GM19463 (cell line): ENCODE measurements around the gene EPHB3.
"Not testable (repeated sequence)": the region's sequence is repeated elsewhere in the genome, so short reads cannot be mapped to it uniquely, and the experiment has no call there.

Experiments
- ATAC-seq: cut with Tn5 transposase; IDR thresholded peaks from one replicate; pipeline ENCODE4 v1.9.1; 2021; ENCODE audit warnings: mild to moderate bottlenecking, moderate library complexity; ENCODE audit not compliant: unreplicated experiment

Gene EPHB3

DNA sequence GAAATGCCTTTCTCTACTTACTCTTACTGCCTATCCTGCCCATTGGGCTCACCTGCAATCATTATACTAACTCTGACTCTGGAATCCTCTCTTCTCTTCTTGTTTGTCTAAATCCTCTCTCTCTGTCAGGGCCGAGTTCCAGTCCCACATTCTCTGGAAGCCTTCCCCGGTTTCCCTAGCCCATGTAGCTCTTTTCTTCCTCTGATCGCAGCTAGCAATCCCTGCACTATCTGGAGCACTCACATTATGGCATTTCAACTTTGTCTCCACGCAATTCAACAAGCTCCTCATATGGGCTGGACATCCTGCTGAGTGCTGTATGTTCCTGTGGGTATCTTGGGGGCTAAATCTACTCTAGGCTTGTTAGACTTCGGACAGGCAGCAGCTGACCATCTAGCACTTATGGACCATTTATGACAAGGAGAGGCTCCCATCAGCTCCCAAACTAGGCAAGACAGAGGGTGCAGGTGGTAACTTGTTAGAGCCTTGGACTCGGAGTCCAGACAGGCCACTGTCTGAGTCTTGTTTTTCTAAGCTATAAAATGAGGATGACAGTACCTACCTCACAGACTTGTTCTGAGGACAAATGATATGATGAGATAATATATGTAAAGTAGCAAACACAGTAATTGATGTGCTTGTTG is 58.3 kb downstream of the EPHB3 start:
- ATAC-seq, result no peak

DNA sequence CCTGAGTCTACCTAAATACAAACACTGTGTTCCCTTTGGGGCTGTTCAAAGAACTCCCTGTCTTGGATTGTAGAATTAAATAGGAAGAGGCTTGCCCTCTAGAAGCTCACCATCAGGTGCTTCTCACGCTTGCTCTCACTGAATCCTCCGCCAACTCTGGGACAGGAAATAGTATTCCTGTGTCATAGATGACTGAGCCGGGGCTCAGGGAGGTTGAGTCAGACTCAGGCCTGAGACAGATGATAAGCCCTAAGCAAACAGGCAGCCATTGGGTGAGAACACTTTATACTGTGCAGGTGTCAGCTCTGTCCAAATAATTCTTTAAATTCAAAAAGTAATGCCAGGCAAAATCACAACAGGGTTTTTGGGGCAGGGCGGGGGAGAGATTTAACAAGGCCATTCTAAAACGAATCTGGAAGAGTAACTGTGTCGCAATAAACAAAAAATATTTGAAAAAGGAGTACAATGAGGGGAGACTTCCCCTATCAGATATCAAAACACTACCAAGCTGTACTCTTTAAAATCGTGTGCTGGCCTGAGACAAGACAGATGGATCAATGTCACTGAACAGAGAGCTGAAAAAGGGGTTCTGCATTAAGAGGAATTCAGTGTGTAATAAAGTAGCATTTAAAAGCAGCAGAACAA is 59.0 kb downstream of the EPHB3 start:
- no peak for ATAC-seq

DNA sequence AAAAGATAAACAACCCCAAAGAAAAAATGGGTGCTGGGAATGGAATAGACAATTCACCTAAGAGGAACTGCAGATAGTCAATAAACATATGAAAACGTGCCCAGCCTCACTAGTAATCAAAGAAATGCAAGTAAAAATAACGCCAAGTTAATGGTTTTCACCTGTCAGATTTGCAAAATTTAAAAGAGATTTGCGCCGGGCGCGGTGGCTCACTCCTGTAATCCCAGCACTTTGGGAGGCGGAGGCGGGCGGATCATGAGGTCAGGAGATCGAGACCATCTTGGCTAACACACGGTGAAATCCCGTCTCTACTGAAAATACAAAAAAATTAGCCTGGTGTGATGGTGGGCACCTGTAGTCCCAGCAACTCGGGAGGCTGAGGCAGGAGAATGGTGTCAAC is 60.6 kb downstream of the EPHB3 start:
- not testable (repeated sequence) for ATAC-seq

DNA sequence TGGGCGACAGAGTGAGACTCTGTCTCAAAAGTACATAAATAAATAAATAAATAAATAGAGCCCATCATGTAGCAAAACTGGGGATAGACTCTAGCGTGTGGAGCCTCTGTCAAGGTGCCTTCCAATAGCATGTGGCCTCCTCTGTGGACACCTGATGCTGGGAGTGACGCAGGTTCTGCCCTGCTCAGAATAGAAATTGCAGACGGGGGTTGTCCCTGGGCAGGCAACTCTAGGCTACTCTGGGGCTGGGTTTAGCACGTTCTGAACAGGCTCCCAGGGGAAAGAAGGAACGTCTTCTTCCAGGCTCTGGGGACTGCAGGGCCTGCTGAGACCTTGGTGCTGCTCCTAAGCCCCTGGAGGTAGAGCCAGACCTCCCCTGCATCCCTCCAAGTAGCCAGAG is 65.3 kb downstream of the EPHB3 start:
- ATAC-seq, result no peak

DNA sequence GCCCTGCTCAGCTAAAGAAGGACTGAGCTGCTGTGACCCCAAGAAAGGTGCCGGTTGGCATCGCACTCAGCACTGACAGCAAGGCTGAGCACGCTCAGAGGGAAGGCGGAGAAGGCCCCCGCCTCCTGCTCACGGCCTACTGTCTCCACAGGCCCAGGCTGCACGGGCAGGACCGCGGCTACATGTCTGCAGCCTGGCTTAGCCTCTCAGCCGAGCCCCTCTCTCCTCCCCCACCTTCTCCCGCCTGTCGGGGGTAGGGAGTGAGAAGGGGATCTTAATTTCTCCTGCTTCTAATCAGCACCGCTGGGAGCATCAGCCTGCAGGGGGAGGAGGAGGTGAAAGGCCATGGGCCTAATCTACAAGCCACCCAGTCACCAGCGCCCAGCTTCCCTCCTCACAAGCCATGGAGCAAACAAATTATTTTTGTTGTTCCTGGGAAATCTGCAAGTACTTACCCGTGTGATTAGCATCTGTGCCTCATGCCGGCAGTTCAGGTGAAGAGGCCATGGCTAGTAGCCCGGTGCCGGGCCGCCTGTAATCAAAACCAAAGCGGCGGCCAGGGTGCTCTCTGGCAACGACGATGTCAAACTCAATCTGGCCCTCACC is 68.1 kb downstream of the EPHB3 start:
- no peak for ATAC-seq

DNA sequence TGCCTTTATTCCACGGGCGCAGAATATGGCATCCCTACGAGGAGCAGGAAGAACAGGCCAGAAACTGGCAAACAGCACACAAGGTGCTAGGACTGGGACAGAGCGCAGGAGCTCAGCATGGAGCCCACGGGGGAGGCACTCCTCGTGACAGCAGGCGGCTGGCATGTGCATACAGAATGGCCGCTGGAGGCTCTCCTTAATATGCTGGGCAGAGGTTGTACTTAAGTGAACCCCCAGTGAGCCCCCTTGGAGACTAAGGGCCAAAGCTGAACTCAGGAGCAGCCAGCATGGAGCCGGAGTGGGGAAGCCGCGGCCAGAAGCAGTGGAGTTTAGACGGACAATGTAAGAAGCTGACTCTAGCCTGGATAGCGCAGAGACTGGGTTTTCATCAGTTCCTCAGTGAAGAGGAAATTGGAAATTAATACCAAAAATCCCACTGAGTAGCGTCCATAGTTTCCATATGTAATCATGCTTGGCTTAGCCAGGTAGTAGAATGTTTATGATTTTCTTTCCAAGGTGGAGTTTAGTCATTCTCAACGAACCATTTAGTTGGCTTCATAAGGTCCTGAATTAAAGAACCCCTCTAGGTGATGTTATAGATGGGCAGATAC is 69.4 kb downstream of the EPHB3 start:
- ATAC-seq, result no peak

DNA sequence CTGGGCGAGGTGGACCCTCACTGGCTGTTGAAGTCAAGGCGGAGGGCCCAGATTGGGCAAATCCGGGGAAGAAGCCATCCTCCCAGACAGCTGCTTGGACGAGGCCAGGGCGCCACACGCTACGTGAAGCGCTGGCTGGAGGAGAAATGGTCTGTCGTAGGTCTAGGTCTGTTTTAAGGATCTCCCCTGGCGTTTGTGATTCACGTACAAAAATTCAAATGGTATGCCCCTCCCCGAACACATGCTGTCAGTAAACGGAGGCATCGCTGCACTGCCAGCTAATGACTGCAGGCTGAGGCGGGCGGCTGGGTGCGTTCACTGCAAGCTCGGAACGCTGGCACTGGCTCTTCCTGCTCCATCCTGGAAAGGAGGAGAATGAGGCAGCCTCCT is 69.9 kb downstream of the EPHB3 start:
- no peak for ATAC-seq
